ENCODE results near the gene ROCK2.

The ROCK2 gene

DNA sequence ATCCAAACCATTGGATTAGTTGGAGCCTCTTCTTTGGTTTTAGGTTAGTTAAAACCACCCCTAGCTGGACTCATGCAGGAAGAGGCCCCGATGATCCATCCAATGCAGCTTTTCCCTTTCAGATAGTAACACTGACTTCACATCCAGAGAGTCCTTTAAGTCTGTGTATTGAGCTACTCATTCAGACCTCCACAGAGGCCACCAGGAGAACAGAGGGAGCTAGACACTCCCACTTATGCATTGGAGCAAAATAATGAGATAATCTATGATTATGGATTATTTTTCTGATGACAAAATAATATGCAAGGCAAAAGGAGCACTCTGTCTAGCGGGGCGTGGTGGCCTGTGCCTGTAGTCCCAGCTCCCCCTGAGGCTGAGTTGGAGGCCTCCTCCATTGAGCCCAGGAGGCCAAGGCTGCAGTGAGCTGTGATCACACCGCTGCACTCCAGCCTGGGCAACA, 1.6 kb upstream of the ROCK2 start:
- TF ChIP-seq CTCF (IDR thresholded peaks at IDR 0.05; ENCODE audit: extremely low read depth, missing control alignments) = no peak

GRCh38 chr2:11344956-11345677, 681 bp upstream of the ROCK2 start:
- DNase-seq (ENCODE audit: low spot score) = no peak
- no peak for TF ChIP-seq CTCF (IDR thresholded peaks at IDR 0.05; ENCODE audit: extremely low read depth, missing control alignments)

More for the DNA sequence above, 1.6 kb upstream of the ROCK2 start:
- DNase-seq (ENCODE audit: low spot score) = no peak

DNA sequence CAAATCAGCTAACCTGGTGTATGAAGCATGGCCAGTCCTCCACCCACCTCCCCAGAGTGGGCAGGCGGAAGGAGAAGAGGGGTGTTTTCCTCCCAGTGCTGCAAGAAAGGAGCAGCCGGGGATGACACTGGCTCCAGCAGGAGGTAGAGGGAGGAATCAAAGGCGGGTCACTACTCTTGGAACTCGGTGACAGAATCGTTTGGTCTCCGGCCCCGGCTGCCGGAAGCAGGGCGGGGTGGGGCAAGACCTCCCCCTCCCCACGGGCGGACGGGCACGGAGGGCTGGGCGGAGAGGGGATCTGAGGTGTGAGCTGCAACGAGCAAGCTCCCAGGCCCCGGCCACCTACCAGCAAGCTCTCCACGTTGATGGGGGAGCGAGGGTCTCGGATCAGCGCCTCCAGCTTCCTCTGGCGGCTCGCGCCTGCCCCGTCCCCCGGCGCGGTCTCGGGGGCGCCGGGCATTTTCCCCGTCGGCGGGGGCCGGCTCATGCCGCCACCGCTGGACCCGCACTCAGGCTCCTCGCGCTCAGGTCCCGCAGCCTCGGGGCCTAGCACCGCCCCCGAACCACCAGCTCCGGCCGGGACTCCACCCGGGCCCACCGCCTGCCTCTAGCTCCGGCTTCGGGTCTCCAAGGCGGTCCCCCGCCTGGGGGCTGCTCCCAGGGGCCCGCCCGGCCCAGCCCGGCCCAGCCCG, 640 bp downstream of the ROCK2 start:
- DNase-seq (ENCODE audit: low spot score) = peak; percentile 67
- no peak for TF ChIP-seq CTCF (IDR thresholded peaks at IDR 0.05; ENCODE audit: extremely low read depth, missing control alignments)

- TF ChIP-seq CTCF (IDR thresholded peaks at IDR 0.05; ENCODE audit: extremely low read depth, missing control alignments) = no peak
- no peak for DNase-seq (ENCODE audit: low spot score)
Measured at GRCh38 chr2:11343368-11343649, 1.1 kb downstream of the ROCK2 start.

GRCh38 chr2:11342551-11343367, 1.7 kb downstream of the ROCK2 start:
- TF ChIP-seq CTCF (IDR thresholded peaks at IDR 0.05; ENCODE audit: extremely low read depth, missing control alignments) = no peak
- DNase-seq (ENCODE audit: low spot score) = no peak

DNA sequence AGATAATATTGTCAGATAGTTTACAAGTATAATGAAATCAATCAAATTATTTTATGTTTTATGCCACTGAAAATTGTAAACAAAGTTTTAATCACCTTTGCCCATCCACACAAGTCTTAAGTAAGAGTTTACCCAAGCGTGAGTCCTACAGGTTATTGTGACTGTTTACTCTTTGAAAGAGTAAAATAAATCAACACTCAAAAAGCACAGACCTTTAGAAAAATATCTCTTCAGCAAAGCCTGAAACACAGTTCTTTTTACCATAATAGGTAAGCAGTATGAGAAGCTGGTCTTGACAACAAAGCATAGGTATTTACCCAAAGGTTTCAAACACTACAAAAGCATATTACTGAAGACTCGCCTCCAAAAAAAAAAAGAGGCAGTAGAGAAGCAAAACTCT, 3.7 kb downstream of the ROCK2 start:
- no peak for DNase-seq (ENCODE audit: low spot score)
- no peak for TF ChIP-seq CTCF (IDR thresholded peaks at IDR 0.05; ENCODE audit: extremely low read depth, missing control alignments)

Data from GM20000 (cell line).